ENCODE measurements around the gene SETD6. TPM values are rescaled to one million over a fixed set of nuclear protein-coding genes. Genes with fewer than 3 reads are reported as not detected.
A peak's percentile ranks its signal among the peaks of the same experiment; 100 is the strongest.

SETD6 gene
- total RNA-seq, 1 donor from 2014 or later = 23.2 TPM

DNA sequence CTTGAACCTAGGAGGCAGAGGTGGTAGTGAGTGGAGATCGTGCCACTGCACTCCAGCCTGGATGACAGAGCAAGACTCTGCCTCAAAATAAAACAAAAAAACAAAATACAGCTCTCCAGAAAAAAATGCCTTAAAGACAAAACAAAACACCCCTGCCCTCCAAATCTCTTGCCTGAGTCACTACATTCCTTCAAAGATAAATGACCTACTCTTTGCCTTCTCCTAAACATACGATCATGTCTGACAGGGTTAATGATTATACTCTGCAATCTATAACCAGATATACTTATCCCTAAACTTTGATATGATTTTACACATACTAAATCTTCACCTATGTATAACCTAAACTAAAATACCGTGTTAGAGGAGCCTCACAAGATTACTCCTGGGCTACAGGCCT lies 1.4 kb upstream of the SETD6 start:
- DNase-seq (ENCODE audit: low read depth) (no peak), FAIRE-seq (no peak)
- no peak overlapping the region for H3K4me3 ChIP-seq (ENCODE audit: low read depth, low read length)
- peaks cover 7% of the 10 kb centered on the region for H3K36me3 ChIP-seq (ENCODE audit: control insufficient read depth, insufficient read depth, low read length)
- TF ChIP-seq, protein P1, sequence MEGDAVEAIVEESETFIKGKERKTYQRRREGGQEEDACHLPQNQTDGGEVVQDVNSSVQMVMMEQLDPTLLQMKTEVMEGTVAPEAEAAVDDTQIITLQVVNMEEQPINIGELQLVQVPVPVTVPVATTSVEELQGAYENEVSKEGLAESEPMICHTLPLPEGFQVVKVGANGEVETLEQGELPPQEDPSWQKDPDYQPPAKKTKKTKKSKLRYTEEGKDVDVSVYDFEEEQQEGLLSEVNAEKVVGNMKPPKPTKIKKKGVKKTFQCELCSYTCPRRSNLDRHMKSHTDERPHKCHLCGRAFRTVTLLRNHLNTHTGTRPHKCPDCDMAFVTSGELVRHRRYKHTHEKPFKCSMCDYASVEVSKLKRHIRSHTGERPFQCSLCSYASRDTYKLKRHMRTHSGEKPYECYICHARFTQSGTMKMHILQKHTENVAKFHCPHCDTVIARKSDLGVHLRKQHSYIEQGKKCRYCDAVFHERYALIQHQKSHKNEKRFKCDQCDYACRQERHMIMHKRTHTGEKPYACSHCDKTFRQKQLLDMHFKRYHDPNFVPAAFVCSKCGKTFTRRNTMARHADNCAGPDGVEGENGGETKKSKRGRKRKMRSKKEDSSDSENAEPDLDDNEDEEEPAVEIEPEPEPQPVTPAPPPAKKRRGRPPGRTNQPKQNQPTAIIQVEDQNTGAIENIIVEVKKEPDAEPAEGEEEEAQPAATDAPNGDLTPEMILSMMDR (IDR thresholded peaks at IDR 0.05; ENCODE audit: insufficient read depth, low read length, severe bottlenecking) = no peak
- no peaks in the 10 kb centered on the region for H3K27me3 ChIP-seq (ENCODE audit: control insufficient read depth, insufficient read depth, low read length)

DNA sequence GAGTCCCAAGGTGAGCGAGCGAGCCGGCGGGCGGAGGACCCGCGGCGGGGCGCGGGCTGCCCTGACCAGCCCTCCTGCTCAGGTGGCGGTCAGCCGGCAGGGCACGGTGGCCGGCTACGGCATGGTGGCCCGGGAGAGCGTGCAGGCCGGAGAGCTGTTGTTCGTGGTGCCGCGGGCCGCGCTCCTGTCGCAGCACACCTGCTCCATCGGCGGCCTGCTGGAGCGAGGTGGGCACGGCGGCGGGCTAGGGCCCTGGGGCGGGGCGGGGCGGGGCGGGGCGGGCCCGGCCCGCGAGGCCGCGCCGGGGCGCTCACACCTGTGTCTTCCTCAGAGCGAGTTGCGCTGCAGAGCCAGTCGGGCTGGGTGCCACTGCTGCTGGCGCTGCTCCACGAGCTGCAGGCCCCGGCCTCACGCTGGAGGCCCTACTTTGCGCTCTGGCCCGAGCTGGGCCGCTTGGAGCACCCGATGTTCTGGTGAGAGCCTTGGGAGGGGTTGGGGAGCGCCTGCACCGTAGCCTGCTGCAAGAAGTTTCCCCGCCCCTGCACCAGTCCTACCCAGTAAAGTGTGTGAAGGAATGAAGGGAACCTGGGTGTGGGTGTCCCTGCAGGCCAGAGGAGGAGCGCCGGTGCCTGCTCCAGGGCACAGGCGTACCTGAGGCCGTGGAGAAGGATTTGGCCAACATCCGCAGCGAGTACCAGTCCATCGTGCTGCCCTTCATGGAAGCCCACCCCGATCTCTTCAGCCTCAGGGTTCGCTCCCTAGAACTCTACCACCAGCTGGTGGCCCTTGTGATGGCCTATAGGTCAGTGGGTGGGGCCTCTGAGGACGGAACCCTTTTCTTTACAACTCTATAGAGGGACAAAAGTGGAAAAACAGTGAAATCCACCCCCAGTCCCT lies 802 bp downstream of the SETD6 start:
- H3K36me3 ChIP-seq (ENCODE audit: control insufficient read depth, insufficient read depth, low read length) = peaks cover 16% of the 10 kb centered on the region
- no peaks in the 10 kb centered on the region for H3K27me3 ChIP-seq (ENCODE audit: control insufficient read depth, insufficient read depth, low read length)
- H3K4me3 ChIP-seq (ENCODE audit: low read depth, low read length) = peak overlapping the region; percentile 58
- FAIRE-seq (no peak), DNase-seq (ENCODE audit: low read depth) (peak; percentile 38)
- TF ChIP-seq, protein P1 (IDR thresholded peaks at IDR 0.05; ENCODE audit: insufficient read depth, low read length, severe bottlenecking) = no peak

DNA sequence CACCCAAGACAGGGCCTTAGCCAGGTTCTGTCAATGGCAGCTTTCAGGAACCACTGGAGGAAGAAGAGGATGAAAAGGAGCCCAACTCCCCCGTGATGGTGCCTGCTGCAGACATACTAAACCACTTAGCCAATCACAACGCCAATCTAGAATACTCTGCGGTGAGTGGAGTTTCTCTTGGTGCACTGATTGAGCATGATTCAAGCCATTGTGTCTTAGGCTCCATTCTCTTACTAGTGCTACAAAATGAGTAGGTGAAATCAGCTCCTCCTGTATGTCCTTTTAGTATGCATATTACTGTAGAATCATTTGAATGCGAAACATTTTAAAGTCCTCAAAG lies 1.4 kb downstream of the SETD6 start:
- no peak for DNase-seq (ENCODE audit: low read depth)
- TF ChIP-seq, protein P1 (IDR thresholded peaks at IDR 0.05; ENCODE audit: insufficient read depth, low read length, severe bottlenecking) = no peak
- no peak for FAIRE-seq
- Histone ChIP-seq H3K36me3 (ENCODE audit: control insufficient read depth, insufficient read depth, low read length) (peaks cover 16% of the 10 kb centered on the region), H3K27me3 (ENCODE audit: control insufficient read depth, insufficient read depth, low read length) (no peaks in the 10 kb centered on the region), H3K4me3 (ENCODE audit: low read depth, low read length) (no peak overlapping the region)

DNA sequence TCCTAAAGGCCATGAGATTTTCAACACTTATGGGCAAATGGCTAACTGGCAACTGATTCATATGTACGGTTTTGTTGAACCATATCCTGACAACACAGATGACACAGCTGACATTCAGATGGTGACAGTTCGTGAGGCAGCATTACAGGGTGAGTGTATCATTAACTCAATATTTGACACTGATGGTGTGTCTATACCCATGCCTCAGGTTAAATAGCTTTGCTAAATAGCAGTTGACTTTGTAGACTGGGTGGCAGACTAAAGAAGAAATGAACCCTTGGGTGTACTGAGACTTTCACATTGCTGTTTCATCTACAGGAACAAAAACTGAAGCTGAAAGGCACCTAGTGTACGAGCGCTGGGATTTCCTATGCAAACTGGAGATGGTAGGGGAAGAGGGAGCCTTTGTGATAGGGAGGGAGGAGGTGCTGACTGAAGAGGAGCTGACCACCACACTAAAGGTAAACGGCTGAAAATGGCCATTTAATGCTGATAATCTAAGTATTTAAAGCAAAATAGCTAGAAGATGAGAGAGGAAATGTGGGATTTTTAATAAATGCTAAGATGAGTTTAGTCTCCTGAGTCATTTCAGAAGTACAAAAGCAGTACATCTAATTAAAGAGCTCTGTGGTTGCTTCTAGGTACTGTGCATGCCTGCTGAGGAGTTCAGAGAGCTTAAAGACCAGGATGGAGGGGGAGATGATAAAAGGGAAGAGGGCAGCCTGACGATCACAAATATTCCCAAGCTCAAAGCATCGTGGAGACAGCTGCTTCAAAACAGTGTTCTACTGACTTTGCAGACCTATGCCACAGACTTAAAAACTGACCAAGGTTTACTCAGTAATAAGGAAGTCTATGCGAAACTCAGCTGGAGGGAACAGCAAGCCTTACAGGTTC lies 3.0 kb downstream of the SETD6 start:
- Histone ChIP-seq H3K27me3 (ENCODE audit: control insufficient read depth, insufficient read depth, low read length) (no peaks in the 10 kb centered on the region), H3K4me3 (ENCODE audit: low read depth, low read length) (no peak overlapping the region), H3K36me3 (ENCODE audit: control insufficient read depth, insufficient read depth, low read length) (peaks cover 19% of the 10 kb centered on the region)
- FAIRE-seq (no peak), DNase-seq (ENCODE audit: low read depth) (no peak)
- TF ChIP-seq, protein P1 (IDR thresholded peaks at IDR 0.05; ENCODE audit: insufficient read depth, low read length, severe bottlenecking) = no peak

DNA sequence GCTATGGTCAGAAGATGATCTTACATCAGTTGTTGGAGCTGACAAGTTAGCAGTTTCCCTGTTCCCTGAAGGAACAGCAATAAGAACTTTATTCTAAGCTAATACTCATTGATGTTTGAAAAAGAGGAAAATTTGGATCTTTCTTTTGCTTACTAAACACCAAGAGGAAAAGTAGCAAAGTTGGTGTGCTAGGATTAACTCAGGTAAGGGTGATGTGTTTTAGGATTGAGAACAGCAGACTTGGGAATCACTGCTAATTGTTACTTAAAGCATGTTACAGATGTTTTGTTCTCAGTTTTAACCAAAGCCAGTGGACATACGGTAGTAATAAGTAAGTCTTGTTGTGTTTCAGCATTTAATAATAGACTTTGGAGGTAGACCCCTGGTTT lies 3.7 kb downstream of the SETD6 start:
- FAIRE-seq (no peak), DNase-seq (ENCODE audit: low read depth) (no peak)
- peaks cover 19% of the 10 kb centered on the region for H3K36me3 ChIP-seq (ENCODE audit: control insufficient read depth, insufficient read depth, low read length)
- H3K27me3 ChIP-seq (ENCODE audit: control insufficient read depth, insufficient read depth, low read length) = no peaks in the 10 kb centered on the region
- TF ChIP-seq, protein P1 (IDR thresholded peaks at IDR 0.05; ENCODE audit: insufficient read depth, low read length, severe bottlenecking) = no peak
- H3K4me3 ChIP-seq (ENCODE audit: low read depth, low read length) = no peak overlapping the region
